Placental pericyte (primary cell): ENCODE results near the gene DNASE2B. TPM values are rescaled to one million over a fixed set of nuclear protein-coding genes. Genes with fewer than 3 reads are reported as not detected.

Source experiments
- total RNA-seq: library from RNA; depleted of rRNA; stranded (reverse); fragments of >200 nt; gene quantifications from 2 replicates; pipeline ENCODE4 v1.2.3, GENCODE V29; 2012

The DNASE2B gene, protein sequence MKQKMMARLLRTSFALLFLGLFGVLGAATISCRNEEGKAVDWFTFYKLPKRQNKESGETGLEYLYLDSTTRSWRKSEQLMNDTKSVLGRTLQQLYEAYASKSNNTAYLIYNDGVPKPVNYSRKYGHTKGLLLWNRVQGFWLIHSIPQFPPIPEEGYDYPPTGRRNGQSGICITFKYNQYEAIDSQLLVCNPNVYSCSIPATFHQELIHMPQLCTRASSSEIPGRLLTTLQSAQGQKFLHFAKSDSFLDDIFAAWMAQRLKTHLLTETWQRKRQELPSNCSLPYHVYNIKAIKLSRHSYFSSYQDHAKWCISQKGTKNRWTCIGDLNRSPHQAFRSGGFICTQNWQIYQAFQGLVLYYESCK
- total RNA-seq, result not detected in 2 replicates

DNA sequence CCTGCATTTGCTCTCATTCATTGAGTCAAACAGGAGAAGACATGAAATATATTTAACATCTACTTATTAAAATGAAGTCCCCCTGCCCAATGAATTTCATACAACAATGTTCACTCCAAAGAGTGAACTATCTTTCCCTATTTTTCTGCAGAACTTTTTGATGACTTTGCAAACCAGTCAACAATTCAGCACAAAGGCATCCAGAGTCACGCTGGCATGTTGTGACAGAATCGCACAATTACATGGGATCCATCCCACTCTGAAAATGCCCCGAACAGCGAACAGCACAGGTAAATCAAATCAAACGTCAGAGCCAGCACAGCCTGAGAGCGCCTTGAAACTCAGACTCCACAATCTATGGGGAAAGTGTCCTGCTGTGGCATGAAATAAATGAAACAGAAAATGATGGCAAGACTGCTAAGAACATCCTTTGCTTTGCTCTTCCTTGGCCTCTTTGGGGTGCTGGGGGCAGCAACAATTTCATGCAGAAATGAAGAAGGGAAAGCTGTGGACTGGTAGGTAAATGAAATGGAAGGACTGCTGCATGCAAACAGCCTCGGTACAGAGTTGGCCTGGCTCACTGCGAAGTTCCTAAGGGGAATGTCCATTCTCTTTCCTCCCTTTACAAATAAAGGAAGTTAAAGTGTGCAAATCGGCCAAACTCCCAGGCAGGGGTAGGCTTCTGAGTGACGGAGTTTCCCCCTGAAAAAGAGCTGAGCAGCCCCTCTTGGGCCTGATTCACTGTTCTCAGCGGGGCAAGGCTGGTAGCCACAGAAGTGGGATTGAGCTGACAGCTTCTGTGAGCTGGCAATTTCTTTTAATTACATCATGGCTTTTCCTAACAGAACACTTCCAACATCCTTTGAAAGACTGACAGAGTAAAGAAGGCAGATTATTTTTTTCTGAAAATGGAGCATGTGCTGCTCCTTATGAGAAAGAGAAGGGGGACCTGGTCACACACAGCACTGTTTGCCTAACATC lies at the start of gene DNASE2B:
Gene DNASE2B (plus strand): TSS at position 310 of the 981 bp plus-strand sequence. CDS start 81 bp downstream, at position 391.

Other genes starting within 250 kb of the DNASE2B start
- gene SAMD13, start 96.8 kb upstream of the DNASE2B start, total RNA-seq, result 0.14 TPM in 1 of 2 replicates, not detected in the other
- 26.5 and 39.8 TPM in 2 replicates for gene RPF1, start 80.8 kb downstream of the DNASE2B start, total RNA-seq
- gene SPATA1, start 107.9 kb downstream of the DNASE2B start, total RNA-seq, result 0.43 and 0.88 TPM in 2 replicates
- gene GNG5, start 108.1 kb downstream of the DNASE2B start, total RNA-seq, result 36.1 and 36.8 TPM in 2 replicates
- 12.2 and 15.3 TPM in 2 replicates for gene CTBS, start 176.0 kb downstream of the DNASE2B start, total RNA-seq